Uterus (tissue), 2 donors: ENCODE data around the gene ABHD16B.

Source experiments
- POLR2A ChIP-seq, 2 donors: fragments of 450-650 bp; IDR thresholded peaks; one replicate each; pipeline ENCODE4 v1.6.1; 2016; ENCODE audit warnings: antibody characterized with exemption in 2 of 2, mild to moderate bottlenecking in 1 of 2, moderate library complexity in 1 of 2
- TF ChIP-seq, protein P1 (sequence below), 4 experiments: fragments of 200-600 bp in 2 of 4; fragments of 450-650 bp in 2 of 4; sonication (generic) in 2 of 4; IDR thresholded peaks; one replicate each; pipeline ENCODE4 v1.5.1; 2016 to 2019; ENCODE audit warnings: antibody characterized with exemption in 4 of 4, mild to moderate bottlenecking in 2 of 4, moderate library complexity in 1 of 4

DNA sequence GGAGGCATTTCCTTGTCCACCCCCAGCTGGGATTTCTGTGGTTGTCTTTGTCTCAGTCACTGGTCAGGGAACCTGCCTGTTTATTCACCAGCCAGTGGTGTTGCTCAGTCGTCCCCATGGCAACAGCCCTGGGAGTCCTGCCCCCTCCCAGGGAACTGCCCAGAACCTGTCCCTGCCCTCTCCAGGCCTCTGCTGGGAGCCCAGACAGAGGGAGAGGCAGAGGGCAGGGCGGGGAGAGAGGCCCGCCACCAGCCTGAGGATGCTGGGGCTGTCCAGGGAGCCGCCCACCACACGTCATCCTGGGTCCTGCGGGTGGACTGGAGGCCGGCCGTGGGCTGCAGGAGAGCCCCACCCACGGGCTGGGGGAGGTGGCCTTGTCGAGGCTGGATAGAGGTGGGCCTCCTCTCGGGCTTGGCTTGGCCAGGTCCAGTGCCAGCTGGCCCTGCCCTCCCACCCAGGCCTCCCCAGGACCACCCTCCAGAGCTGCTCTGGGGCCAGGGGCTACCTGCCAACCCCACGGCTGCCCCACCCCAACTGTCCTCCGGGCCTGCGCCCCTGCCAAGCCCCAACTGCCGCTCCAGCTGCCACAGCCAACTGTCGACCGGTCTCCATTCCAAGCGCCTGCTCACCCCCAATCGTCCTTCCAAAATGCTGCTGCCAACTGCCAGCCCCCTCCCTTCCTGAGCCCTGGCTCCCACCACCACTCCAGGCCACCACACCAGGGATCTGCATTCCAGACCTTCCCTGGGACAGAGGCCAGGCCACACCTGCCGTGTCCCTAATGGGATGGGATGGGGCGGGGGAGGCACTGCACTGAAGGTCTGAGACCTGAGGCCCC lies 26.1 kb upstream of the ABHD16B start:
- TF ChIP-seq, protein P1, sequence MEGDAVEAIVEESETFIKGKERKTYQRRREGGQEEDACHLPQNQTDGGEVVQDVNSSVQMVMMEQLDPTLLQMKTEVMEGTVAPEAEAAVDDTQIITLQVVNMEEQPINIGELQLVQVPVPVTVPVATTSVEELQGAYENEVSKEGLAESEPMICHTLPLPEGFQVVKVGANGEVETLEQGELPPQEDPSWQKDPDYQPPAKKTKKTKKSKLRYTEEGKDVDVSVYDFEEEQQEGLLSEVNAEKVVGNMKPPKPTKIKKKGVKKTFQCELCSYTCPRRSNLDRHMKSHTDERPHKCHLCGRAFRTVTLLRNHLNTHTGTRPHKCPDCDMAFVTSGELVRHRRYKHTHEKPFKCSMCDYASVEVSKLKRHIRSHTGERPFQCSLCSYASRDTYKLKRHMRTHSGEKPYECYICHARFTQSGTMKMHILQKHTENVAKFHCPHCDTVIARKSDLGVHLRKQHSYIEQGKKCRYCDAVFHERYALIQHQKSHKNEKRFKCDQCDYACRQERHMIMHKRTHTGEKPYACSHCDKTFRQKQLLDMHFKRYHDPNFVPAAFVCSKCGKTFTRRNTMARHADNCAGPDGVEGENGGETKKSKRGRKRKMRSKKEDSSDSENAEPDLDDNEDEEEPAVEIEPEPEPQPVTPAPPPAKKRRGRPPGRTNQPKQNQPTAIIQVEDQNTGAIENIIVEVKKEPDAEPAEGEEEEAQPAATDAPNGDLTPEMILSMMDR (IDR thresholded peaks at IDR 0.05), result peak in 1 of 4 experiments; percentile 18
- peak in 1 of 2 donors; percentile 23 for TF ChIP-seq POLR2A (IDR thresholded peaks at IDR 0.05)
